Measurements from ENCODE around the gene SARDH.

DNA sequence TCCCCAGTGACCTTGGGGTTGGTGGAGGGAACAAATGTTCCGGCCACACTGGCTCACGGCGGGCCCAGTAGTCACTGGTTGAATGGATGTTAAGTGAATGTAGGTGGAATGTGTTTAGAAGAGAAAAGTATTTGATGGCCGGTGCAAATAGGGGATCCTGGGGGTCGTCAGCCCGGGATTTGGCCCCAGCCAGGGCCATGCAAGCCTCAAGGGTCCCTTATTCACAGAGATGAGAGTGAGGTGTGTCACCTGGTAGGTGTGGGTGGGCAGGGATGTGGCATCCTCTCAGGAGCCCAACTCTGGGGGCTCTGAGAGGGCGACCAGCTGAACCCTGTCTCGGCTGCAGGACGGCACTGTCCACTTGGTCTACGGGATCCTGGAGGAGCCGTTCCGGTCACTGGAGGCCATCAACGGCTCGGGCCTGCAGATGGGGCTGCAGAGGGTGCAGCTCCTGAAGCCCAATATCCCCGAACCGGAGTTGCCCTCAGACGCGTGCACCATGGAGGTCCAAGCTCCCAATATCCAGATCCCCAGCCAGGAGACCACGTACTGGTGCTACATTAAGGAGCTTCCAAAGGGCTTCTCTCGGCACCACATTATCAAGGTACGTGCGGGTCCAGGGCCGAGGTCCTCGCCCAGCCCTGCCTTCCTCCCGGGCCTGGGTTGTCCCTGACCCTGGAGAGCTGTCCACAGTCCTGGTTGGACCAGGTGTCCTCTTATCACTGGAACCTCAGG lies 96.1 kb downstream of the SARDH start:
- TF ChIP-seq CTCF (IDR thresholded peaks at IDR 0.05 in 4 of 5, conservative IDR thresholded peaks at IDR 0.05 in 1 of 5) (no peak), POLR2A (IDR thresholded peaks at IDR 0.05) (no peak)
